ENCODE results near the gene STX1B.

STX1B gene

GRCh38 chr16:30964574-30965226 lies 45.7 kb downstream of the STX1B start:
- H3K4me3 ChIP-seq (ENCODE audit: low read length) = no peak overlapping the region
- no peak for TF ChIP-seq ZNF274 (IDR thresholded peaks at IDR 0.05; ENCODE audit: low read depth, low read length)

DNA sequence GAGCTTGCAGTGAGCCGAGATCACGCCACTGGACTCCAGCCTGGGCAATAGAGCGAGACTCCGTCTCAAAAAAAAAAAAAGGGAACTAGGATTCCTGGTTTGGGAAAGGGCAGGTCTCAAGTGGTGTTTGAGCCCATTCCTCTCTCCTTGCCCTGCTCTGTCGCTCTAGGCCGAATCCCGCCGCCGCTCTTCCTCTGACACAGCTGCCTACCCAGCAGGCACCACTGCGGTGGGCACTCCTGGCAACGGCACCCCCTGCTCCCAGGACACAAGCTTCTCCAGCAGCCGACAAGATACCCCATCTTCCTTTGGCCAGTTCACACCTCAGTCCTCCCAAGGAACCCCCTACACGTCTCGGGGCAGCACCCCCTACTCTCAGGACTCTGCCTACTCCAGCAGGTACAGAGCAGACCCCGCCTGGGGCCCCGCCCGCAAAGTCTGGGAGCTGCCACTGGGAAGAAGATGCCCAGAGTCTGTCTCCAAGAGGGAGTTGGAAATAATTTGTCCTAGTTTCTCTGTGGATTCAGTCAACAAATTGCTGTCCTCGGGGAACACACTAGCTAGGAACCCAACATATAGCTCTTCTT lies 46.4 kb downstream of the STX1B start:
- no peak for TF ChIP-seq ZNF274 (IDR thresholded peaks at IDR 0.05; ENCODE audit: low read depth, low read length)
- H3K4me3 ChIP-seq (ENCODE audit: low read length) = no peak overlapping the region

- no peak overlapping the region for H3K4me3 ChIP-seq (ENCODE audit: low read length)
- no peak for TF ChIP-seq ZNF274 (IDR thresholded peaks at IDR 0.05; ENCODE audit: low read depth, low read length)
Measured at GRCh38 chr16:30961384-30961783, 49.1 kb downstream of the STX1B start.

DNA sequence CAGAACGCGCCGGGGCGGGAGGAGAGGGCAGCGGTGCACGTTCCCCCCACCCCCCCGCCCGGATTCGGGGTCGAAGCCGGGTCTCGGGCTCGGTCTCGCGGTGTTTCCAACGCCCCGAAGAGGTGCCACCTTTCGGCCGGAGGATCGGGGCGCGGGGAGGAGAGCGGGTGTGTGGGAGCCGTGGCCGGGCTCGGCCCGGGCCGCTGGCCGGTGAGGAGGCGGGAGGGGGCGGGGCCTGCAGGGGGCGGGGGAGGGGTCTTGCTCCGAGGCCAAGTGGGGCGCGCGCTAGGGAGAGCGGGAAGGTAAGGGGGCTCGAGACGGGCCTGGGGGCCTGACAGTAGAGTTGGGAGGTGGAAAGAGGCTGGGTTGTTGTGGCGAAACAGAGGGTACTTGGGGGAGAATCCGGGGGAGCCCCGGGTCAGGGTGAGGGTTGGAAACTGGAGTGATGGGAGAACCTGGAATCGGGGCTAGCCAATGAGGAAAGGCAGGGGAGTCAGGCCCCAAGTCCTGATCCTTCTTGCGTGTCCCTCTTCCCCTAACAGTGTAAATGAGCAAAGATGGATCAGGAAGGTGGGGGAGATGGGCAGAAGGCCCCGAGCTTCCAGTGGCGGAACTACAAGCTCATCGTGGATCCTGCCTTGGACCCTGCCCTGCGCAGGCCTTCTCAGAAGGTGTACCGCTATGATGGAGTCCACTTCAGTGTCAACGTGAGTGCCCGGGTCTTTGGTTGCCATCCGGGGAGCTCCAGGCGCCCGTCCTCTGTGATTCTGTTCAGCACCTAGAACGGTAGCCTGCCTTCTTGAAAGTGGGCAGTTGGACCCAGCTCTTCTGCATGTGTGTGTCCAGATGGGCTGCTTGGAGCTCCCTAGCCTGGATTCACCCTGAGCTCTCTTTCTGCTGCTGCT lies 52.0 kb downstream of the STX1B start:
- TF ChIP-seq ZNF274 (IDR thresholded peaks at IDR 0.05; ENCODE audit: low read depth, low read length) = no peak
- H3K4me3 ChIP-seq (ENCODE audit: low read length) = peak overlapping the region; percentile 73

- no peak for TF ChIP-seq ZNF274 (IDR thresholded peaks at IDR 0.05; ENCODE audit: low read depth, low read length)
- peak within 1 kb of the TSS; percentile 73 for H3K4me3 ChIP-seq (ENCODE audit: low read length)
Measured at GRCh38 chr16:30957456-30958174, 52.8 kb downstream of the STX1B start, which contains the start of gene SETD1A. Gene SETD1A, plus strand, starts transcription at chr16:30957754. Its CDS starts 978 bp downstream, at chr16:30958732.

GRCh38 chr16:30956601-30957455 lies 53.6 kb downstream of the STX1B start:
- TF ChIP-seq ZNF274 (IDR thresholded peaks at IDR 0.05; ENCODE audit: low read depth, low read length) = no peak
- peak overlapping the region; percentile 73 for H3K4me3 ChIP-seq (ENCODE audit: low read length)

DNA sequence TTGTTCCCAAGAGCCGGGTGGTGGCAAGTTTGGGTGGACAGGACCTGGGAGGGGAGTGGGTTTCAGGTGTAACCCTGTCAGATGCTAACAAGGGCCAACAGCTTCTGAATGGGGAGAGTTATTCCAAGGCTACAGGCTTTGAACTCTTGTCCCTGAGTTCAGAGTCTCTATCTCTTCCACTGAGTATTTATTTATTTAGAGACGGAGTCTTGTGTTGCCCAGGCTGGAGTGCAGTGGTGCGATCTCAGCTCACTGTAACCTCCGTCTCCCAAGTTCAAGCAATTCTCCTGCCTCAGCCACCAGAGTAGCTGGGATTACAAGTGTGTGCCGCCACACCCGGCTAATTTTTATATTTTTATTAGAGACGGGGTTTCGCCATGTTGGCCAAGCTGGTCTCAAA lies 55.4 kb downstream of the STX1B start:
- no peak overlapping the region for H3K4me3 ChIP-seq (ENCODE audit: low read length)
- no peak for TF ChIP-seq ZNF274 (IDR thresholded peaks at IDR 0.05; ENCODE audit: low read depth, low read length)

- TF ChIP-seq ZNF274 (IDR thresholded peaks at IDR 0.05; ENCODE audit: low read depth, low read length) = no peak
Measured at GRCh38 chr16:30953511-30954124, 56.8 kb downstream of the STX1B start.

DNA sequence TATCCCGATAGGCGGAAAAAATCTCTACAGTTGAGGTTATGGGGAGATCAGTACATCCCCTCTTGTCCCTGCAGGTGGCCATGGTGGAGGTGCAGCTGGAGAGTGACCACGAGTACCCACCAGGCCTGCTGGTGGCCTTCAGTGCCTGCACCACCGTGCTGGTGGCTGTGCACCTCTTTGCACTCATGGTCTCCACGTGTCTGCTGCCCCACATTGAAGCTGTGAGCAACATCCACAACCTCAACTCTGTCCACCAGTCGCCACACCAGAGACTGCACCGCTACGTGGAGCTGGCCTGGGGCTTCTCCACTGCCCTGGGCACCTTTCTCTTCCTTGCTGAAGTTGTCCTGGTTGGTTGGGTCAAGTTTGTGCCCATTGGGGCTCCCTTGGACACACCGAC lies 57.3 kb downstream of the STX1B start:
- TF ChIP-seq ZNF274 (IDR thresholded peaks at IDR 0.05; ENCODE audit: low read depth, low read length) = no peak
- no peak overlapping the region for H3K4me3 ChIP-seq (ENCODE audit: low read length)

More at GRCh38 chr16:30953511-30954124, 56.8 kb downstream of the STX1B start:
- H3K4me3 ChIP-seq (ENCODE audit: low read length) = no peak overlapping the region

DNA sequence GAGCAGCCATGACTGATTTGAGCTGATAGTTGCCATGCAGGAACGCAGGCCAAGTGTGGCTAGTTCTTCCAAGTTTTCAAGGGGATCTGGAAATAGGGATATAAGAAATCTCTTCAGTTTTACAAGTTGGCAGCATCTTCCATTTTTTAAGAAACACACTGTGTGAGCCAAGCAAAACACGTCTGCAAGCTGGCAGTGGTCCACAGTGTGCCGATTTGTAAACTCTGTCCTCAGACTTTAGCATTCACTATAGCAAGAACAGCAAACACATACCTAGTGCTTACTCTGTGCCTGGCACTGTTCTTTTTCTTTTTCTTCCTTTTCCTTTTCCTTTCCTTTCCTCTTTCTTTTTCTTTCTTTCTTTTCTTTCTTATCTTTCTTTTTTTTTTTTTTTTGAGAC lies 58.7 kb downstream of the STX1B start:
- TF ChIP-seq ZNF274 (IDR thresholded peaks at IDR 0.05; ENCODE audit: low read depth, low read length) = no peak
- no peak overlapping the region for H3K4me3 ChIP-seq (ENCODE audit: low read length)

GRCh38 chr16:30951193-30951592 lies 59.2 kb downstream of the STX1B start:
- no peak for TF ChIP-seq ZNF274 (IDR thresholded peaks at IDR 0.05; ENCODE audit: low read depth, low read length)
- no peak overlapping the region for H3K4me3 ChIP-seq (ENCODE audit: low read length)

- no peak for TF ChIP-seq ZNF274 (IDR thresholded peaks at IDR 0.05; ENCODE audit: low read depth, low read length)
- H3K4me3 ChIP-seq (ENCODE audit: low read length) = peak overlapping the region; percentile 71; the same call in 1 of the 2 replicates
Measured at GRCh38 chr16:30950516-30951065, 59.8 kb downstream of the STX1B start.

All from GM08714 (cell line).